Measurements from ENCODE around the gene MAP3K15.

MAP3K15 gene

DNA sequence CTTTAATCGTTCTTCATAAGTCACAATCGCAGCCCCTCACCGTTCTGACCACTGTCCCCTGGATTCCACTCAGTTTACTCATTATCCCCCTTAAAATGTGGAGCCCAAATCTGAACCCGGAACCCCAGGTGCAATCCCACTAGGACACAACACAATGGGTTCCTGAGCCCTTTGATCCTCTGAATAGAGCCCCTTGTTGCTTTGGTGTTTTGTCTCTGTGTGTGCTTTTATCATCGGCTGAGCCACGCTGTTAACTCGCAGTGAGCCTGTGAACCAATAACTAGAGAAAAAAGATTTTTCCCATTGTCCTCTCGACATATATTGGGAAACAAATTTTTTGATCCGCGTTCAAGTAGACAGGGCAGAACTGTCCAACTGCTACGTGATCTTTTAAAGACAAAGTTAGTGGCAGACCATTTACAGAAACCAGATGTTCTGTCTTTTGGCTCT is 172.2 kb downstream of the MAP3K15 start:
- no peak for DNase-seq

DNA sequence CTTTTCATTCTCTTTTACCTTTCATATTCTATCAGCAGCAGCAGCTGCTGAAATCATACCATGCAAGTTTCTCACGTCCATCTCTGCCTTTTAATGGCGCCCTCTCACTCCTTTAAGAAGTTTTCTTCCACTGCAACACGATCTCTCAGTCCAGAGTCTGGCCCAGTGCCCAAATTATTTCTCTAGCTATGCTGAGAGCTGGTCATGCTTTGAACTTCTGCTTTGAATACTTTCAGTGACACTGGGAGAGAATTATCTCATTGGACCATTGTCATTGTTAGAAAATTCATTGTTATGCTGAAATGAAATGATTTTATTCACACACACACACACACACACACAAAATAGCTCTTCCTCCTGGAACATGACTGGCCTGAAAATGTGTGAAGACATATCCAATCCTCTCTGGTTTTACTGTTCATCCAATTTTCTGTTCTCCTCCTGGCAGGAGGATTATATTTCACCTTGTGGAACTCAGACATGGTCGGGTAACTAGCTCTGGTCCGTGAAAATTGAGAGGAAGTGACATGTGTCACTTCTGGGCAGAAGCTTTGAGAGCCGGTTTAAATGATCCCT is 172.9 kb downstream of the MAP3K15 start:
- no peak for DNase-seq

DNA sequence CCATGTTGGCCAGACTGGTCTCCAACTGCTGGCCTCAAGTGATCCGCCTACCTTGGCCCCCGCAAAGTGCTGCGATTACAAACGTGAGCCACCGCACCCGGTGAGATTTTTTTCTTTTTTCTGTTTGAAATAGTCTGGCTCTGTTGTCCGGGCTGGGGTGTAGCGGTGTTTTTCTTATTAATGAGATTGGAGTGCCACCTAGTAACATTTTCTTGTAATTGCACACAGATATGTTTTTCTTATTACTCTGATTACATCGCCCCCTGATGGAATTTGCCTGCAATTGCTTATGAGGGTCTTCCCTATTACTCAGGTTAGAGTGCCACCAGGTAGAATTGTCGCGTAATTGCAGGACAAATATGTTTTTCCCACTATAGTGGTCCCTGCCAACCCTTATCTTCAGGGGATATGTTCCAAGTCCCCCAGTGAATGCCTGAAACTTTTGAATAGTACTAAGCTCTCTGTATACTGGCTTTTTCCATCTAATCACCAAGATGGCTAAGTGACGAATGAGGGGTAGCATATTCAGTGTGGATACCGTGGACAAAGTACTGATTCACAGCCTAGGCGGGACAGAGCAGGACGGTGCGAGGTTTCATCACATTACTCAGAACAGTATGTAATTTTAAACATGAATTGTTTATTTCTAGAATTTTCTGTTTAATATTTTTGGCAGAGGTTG is 180.2 kb downstream of the MAP3K15 start:
- DNase-seq = no peak

DNA sequence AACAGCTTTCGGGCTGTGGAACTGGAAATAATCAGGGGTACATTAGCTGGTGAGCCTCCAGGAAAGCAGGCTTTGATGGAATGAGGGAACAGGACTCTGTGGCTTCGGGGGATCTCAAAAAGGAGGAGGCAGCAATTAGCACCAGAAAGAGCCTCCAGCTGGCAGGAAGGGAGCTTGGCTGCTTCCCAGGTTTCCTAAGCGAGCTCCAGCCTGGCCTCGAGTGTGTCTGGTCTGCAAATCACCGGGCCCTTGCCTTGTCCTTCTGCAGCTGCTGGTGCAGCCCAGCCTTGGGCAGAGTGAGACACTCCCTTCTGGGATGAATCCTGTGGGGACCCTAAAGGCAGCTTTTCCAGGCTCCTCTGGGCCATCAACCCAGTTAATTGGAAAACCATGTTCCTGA is 182.3 kb downstream of the MAP3K15 start:
- no peak for DNase-seq

DNA sequence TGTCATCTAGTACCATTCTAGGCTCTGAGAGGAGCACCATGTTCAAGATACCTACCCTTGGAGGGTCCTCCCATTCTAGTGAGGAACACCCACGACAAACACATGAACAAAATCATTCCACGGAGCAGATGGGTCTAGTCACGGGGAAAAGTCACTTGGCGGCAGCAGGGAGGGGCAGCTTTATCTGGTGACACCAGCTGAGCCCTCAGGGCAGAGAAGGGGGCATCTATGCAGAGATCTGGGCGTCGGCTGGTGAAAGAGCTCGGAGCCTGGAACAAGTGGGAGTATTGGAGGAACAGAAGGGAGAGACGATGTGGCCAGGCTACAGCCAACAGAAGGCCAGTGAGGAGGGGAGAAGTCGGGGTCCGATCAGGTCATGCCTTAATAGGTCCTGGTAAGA is 183.5 kb downstream of the MAP3K15 start:
- DNase-seq = no peak

DNA sequence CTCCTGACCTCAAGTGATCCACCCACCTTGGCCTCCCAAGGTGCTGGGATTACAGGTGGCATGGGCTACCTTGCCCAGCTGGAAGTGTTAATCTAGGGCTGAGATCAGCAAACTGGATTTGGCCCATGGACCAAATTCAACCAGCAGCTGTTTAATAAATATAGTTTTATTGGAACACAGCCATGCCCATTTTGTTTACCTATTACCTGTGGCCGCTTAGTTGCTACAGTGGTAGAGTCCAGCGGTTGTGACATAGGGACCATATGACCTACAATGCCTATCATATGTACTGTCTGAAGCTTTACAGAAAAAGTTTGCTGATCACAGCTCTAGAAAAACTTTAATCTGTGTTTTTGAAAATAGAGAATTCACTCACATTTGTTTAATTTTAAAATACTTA is 188.7 kb downstream of the MAP3K15 start:
- DNase-seq = no peak
